Activated T-cell treated with anti-CD3 and anti-CD28 coated beads for 4 hours (primary cell): ENCODE results near the gene LRIG2.
"Not testable (repeated sequence)": the region's sequence is repeated elsewhere in the genome, so short reads cannot be mapped to it uniquely, and the experiment has no call there.

ENCODE experiments used
- DNase-seq: peaks from one replicate; pipeline ENCODE4 v3.0.0-alpha.2; 2020

The LRIG2 gene

GRCh38 chr1:113128116-113128515 lies 55.1 kb downstream of the LRIG2 start:
- no peak for DNase-seq

- no peak for DNase-seq
Measured at GRCh38 chr1:113129529-113130185, 56.7 kb downstream of the LRIG2 start.

- DNase-seq = no peak
Measured at GRCh38 chr1:113133038-113133437, 60.0 kb downstream of the LRIG2 start.

- DNase-seq = no peak
Measured at GRCh38 chr1:113133759-113134158, 60.8 kb downstream of the LRIG2 start.

- DNase-seq = no peak
Measured at GRCh38 chr1:113135460-113135859, 62.5 kb downstream of the LRIG2 start.

- DNase-seq = no peak
Measured at GRCh38 chr1:113136476-113136875, 63.5 kb downstream of the LRIG2 start.

- no peak for DNase-seq
Measured at GRCh38 chr1:113137563-113137962, 64.6 kb downstream of the LRIG2 start.

- DNase-seq = no peak
Measured at GRCh38 chr1:113138778-113139177, 65.8 kb downstream of the LRIG2 start.

GRCh38 chr1:113140176-113140575 lies 67.2 kb downstream of the LRIG2 start:
- no peak for DNase-seq

- peak; percentile 32 for DNase-seq
Measured at GRCh38 chr1:113140588-113141446, 67.8 kb downstream of the LRIG2 start.

GRCh38 chr1:113141650-113142473 lies 68.9 kb downstream of the LRIG2 start:
- no peak for DNase-seq

GRCh38 chr1:113142791-113143190 lies 69.8 kb downstream of the LRIG2 start:
- no peak for DNase-seq

- no peak for DNase-seq
Measured at GRCh38 chr1:113146242-113147072, 73.5 kb downstream of the LRIG2 start.

- no peak for DNase-seq
Measured at GRCh38 chr1:113147073-113147625, 74.2 kb downstream of the LRIG2 start.

GRCh38 chr1:113147826-113148225 lies 74.8 kb downstream of the LRIG2 start:
- DNase-seq = no peak

- not testable (repeated sequence) for DNase-seq
Measured at GRCh38 chr1:113150494-113150893, 77.5 kb downstream of the LRIG2 start.

- DNase-seq = no peak
Measured at GRCh38 chr1:113153116-113153803, 80.3 kb downstream of the LRIG2 start.

GRCh38 chr1:113156368-113156767 lies 83.4 kb downstream of the LRIG2 start:
- DNase-seq = no peak

GRCh38 chr1:113158743-113159142 lies 85.7 kb downstream of the LRIG2 start:
- DNase-seq = not testable (repeated sequence)

GRCh38 chr1:113166473-113166872 lies 93.5 kb downstream of the LRIG2 start:
- no peak for DNase-seq

- DNase-seq = no peak
Measured at GRCh38 chr1:113168946-113169345, 95.9 kb downstream of the LRIG2 start.

GRCh38 chr1:113169591-113169990 lies 96.6 kb downstream of the LRIG2 start:
- no peak for DNase-seq
